Measurements from ENCODE around the gene FEM1B.

DNA sequence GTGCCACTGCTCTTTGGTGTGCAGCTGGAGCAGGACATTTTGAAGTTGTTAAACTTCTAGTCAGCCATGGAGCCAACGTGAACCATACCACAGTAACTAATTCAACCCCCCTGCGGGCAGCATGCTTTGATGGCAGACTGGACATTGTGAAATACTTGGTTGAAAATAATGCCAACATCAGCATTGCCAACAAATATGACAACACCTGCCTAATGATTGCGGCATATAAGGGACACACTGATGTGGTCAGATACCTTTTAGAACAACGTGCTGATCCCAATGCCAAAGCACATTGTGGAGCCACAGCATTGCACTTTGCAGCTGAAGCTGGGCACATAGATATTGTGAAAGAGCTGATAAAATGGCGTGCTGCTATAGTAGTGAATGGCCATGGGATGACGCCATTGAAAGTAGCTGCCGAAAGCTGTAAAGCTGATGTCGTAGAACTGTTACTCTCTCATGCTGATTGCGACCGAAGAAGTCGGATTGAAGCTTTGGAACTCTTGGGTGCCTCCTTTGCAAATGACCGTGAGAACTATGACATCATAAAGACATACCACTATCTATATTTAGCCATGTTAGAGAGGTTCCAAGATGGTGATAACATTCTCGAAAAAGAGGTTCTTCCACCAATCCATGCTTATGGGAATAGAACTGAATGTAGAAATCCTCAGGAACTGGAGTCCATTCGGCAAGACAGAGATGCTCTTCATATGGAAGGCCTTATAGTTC, 12.2 kb downstream of the FEM1B start:
- no peak for TF ChIP-seq POLR2A (IDR thresholded peaks at IDR 0.05; ENCODE audit: low read length)
- TF ChIP-seq GATA1 (IDR thresholded peaks at IDR 0.05; ENCODE audit: low read depth, low read length) = no peak

All from erythroblast (primary cell).